Peyer's patch (tissue), 4 donors: ENCODE measurements around the gene ANKMY1.

ENCODE experiments used
- POLR2A ChIP-seq, 2 donors: fragments of 450-650 bp; IDR thresholded peaks; one replicate each; pipeline ENCODE4 v1.5.1; 2017; ENCODE audit warnings: antibody characterized with exemption in 2 of 2, mild to moderate bottlenecking in 2 of 2, moderate library complexity in 2 of 2
- TF ChIP-seq, protein P1 (sequence below), 6 experiments: fragments of 450-650 bp in 4 of 6; fragments of 200-600 bp in 2 of 6; sonication (generic) in 1 of 6; IDR thresholded peaks; one replicate each; pipeline ENCODE4 v1.5.1; 2017 to 2019; ENCODE audit warnings: antibody characterized with exemption in 6 of 6, mild to moderate bottlenecking in 3 of 6, moderate library complexity in 1 of 6

DNA sequence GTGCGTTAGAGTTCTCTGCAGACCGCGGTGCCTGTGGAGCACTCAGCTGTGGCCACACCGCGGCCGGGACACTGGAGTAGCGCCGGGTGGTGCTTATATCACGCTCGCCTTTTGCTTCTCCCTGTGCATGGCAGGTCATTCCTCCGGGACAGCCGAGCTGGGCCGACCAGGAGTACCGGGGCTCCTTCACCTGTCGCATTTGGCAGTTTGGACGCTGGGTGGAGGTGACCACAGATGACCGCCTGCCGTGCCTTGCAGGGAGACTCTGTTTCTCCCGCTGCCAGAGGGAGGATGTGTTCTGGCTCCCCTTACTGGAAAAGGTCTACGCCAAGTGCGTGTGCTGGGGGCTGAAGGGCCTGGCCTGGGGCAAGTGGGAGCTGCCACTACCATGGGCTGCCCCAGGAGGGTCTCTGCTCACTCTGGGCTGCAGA is 32.9 kb upstream of the ANKMY1 start:
- TF ChIP-seq, protein P1, sequence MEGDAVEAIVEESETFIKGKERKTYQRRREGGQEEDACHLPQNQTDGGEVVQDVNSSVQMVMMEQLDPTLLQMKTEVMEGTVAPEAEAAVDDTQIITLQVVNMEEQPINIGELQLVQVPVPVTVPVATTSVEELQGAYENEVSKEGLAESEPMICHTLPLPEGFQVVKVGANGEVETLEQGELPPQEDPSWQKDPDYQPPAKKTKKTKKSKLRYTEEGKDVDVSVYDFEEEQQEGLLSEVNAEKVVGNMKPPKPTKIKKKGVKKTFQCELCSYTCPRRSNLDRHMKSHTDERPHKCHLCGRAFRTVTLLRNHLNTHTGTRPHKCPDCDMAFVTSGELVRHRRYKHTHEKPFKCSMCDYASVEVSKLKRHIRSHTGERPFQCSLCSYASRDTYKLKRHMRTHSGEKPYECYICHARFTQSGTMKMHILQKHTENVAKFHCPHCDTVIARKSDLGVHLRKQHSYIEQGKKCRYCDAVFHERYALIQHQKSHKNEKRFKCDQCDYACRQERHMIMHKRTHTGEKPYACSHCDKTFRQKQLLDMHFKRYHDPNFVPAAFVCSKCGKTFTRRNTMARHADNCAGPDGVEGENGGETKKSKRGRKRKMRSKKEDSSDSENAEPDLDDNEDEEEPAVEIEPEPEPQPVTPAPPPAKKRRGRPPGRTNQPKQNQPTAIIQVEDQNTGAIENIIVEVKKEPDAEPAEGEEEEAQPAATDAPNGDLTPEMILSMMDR (IDR thresholded peaks at IDR 0.05), result no peak
- no peak for TF ChIP-seq POLR2A (IDR thresholded peaks at IDR 0.05)
